HEK293 (cell line): ENCODE results near the gene ERCC3.

Experiments
- CTCF ChIA-PET: fragments of 350-600 bp; formaldehyde crosslinking; extraction: SDS; loops from one replicate; lab custom pipeline; 2021; ENCODE audit warnings: antibody characterized with exemption; lab: Yijun Ruan, JAX
- POLR2A ChIA-PET: fragments of 300-600 bp; formaldehyde crosslinking; extraction: SDS; loops from one replicate; lab custom pipeline; 2020; ENCODE audit warnings: antibody characterized with exemption, inconsistent platforms; lab: Yijun Ruan, JAX
- H3K27ac ChIP-seq: fragments of 200-500 bp; sonication (Bioruptor generic); 2 replicates; pipeline ENCODE4 v1.5.1; 2014; ENCODE audit warnings: low read depth, low read length, control low read depth, inconsistent platforms; ENCODE audit errors: extremely low read depth
- H3K36me3 ChIP-seq, 2 experiments: fragments of 200-500 bp in 1 of 2; sonication (Bioruptor generic) in 1 of 2; 1 replicate in 1 of 2; 2 replicates in 1 of 2; pipeline ENCODE4 v1.5.1; 2014 to 2017; ENCODE audit warnings: inconsistent platforms in 2 of 2, low read length in 2 of 2; ENCODE audit not compliant: control insufficient read depth in 2 of 2, insufficient read depth in 1 of 2
- H3K4me1 ChIP-seq: fragments of 200-500 bp; sonication (Bioruptor generic); 2 replicates; pipeline ENCODE4 v1.5.1; 2014; ENCODE audit warnings: mild to moderate bottlenecking, low read length, inconsistent platforms; ENCODE audit not compliant: control insufficient read depth, insufficient read depth
- H3K4me3 ChIP-seq: 2 replicates; pipeline ENCODE4 v1.5.1; 2011; ENCODE audit warnings: low read depth, mild to moderate bottlenecking, control low read depth, low read length, moderate library complexity
- H3K9me3 ChIP-seq: fragments of 200-500 bp; sonication (Bioruptor generic); 2 replicates; pipeline ENCODE4 v1.5.1; 2014; ENCODE audit warnings: low read depth, low read length, inconsistent platforms; ENCODE audit not compliant: control insufficient read depth, insufficient read depth
- PBX3 ChIP-seq: sonication (generic); formaldehyde crosslinking; IDR thresholded peaks from 2 replicates; pipeline ENCODE4 v1.8.1; 2022; ENCODE audit warnings: mild to moderate bottlenecking, moderate library complexity, missing genetic modification reagents
- PRDM1 ChIP-seq: fragments of 450-650 bp; formaldehyde crosslinking; IDR thresholded peaks from 2 replicates; pipeline ENCODE4; 2016; ENCODE audit warnings: missing biosample characterization, missing genetic modification characterization
- PRDM2 ChIP-seq: fragments of 450-650 bp; formaldehyde crosslinking; IDR thresholded peaks from 2 replicates; pipeline ENCODE4 v1.5.1; 2016; ENCODE audit warnings: missing biosample characterization, missing genetic modification characterization, borderline replicate concordance
- ZBTB49 ChIP-seq: fragments of 450-650 bp; formaldehyde crosslinking; IDR thresholded peaks from 2 replicates; pipeline ENCODE4 v1.5.1; 2016; ENCODE audit warnings: missing biosample characterization, missing genetic modification characterization, low read depth
- ZIC2 ChIP-seq: fragments of 450-650 bp; formaldehyde crosslinking; IDR thresholded peaks from 2 replicates; pipeline ENCODE4 v1.5.1; 2016; ENCODE audit warnings: missing biosample characterization, missing genetic modification characterization
- ZNF214 ChIP-seq: fragments of 450-650 bp; formaldehyde crosslinking; IDR thresholded peaks from 2 replicates; pipeline ENCODE4 v1.5.1; 2017; ENCODE audit warnings: missing biosample characterization, mild to moderate bottlenecking, missing genetic modification characterization, borderline replicate concordance
- ZNF23 ChIP-seq: fragments of 450-650 bp; formaldehyde crosslinking; IDR thresholded peaks from 2 replicates; pipeline ENCODE4 v1.5.1; 2016; ENCODE audit warnings: missing biosample characterization, missing genetic modification characterization, borderline replicate concordance
- ZNF518A ChIP-seq: fragments of 450-650 bp; formaldehyde crosslinking; conservative IDR thresholded peaks from 2 replicates; pipeline ENCODE4 v1.5.1; 2016; ENCODE audit warnings: low read depth, missing biosample characterization, missing genetic modification characterization
- ZNF600 ChIP-seq: fragments of 450-650 bp; formaldehyde crosslinking; IDR thresholded peaks from 2 replicates; pipeline ENCODE4 v1.5.1; 2016; ENCODE audit warnings: missing biosample characterization, missing genetic modification characterization
- ZNF610 ChIP-seq: fragments of 450-650 bp; formaldehyde crosslinking; IDR thresholded peaks from 2 replicates; pipeline ENCODE4 v1.5.1; 2016; ENCODE audit warnings: missing biosample characterization, missing genetic modification characterization, borderline replicate concordance
- ZNF654 ChIP-seq: fragments of 450-650 bp; formaldehyde crosslinking; IDR thresholded peaks from 2 replicates; pipeline ENCODE4 v1.5.1; 2016; ENCODE audit warnings: low read depth, missing biosample characterization, missing genetic modification characterization
- ZSCAN16 ChIP-seq: fragments of 450-650 bp; formaldehyde crosslinking; IDR thresholded peaks from 2 replicates; pipeline ENCODE4 v1.5.1; 2016; ENCODE audit warnings: missing biosample characterization, missing genetic modification characterization

The ERCC3 gene

GRCh38 chr2:127330753-127331152, 36.8 kb upstream of the ERCC3 start (continued):
- TF ChIP-seq ZBTB49 (tag by site-specific recombination): no peak
- no peak for TF ChIP-seq ZNF214

GRCh38 chr2:127326289-127326945, 32.5 kb upstream of the ERCC3 start:
- CTCF ChIA-PET: interaction anchor here (0.6 to 2.6 kb wide), 5 partner anchors 8 to 154 kb away, joined by 3 to 22 read pairs (median 5); no protein-coding TSS in a partner anchor
- Histone ChIP-seq H3K36me3 (peaks cover 35 to 54% of the 10 kb centered on the region in 2 experiments), H3K27ac (no peak overlapping the region), H3K4me3 (no peak overlapping the region), H3K9me3 (no peaks in the 10 kb centered on the region), H3K4me1 (no peaks in the 10 kb centered on the region)
- POLR2A ChIA-PET: no interaction called here
- no peak for TF ChIP-seq ZNF610 (tag by site-specific recombination)
- no peak for TF ChIP-seq ZSCAN16 (tag by site-specific recombination)
- peak; percentile 13; the same call in 1 of the 2 replicates for TF ChIP-seq PRDM1 (tag by site-specific recombination)
- TF ChIP-seq ZNF23 (tag by site-specific recombination): no peak
- TF ChIP-seq ZNF518A: no peak

GRCh38 chr2:127324635-127325034, 30.7 kb upstream of the ERCC3 start:
- peaks cover 48 to 58% of the 10 kb centered on the region in 2 experiments for H3K36me3 ChIP-seq
- TF ChIP-seq ZNF654 (peak; percentile 59), ZNF600 (tag by site-specific recombination) (peak; percentile 59; the same call in 1 of the 2 replicates), ZSCAN16 (tag by site-specific recombination) (no peak)
- no peak overlapping the region for H3K4me3 ChIP-seq
- POLR2A ChIA-PET: no interaction called here
- no peaks in the 10 kb centered on the region for H3K9me3 ChIP-seq
- no peaks in the 10 kb centered on the region for H3K4me1 ChIP-seq
- no peak overlapping the region for H3K27ac ChIP-seq
- CTCF ChIA-PET: interaction anchor here (0.6 to 2.9 kb wide), 24 partner anchors 9 to 326 kb away, joined by 3 to 32 read pairs (median 4); no protein-coding TSS in a partner anchor

- POLR2A ChIA-PET: no interaction called here
- Histone ChIP-seq H3K9me3 (no peaks in the 10 kb centered on the region), H3K27ac (no peak overlapping the region), H3K4me3 (no peak overlapping the region), H3K36me3 (peaks cover 58 to 75% of the 10 kb centered on the region in 2 experiments), H3K4me1 (no peaks in the 10 kb centered on the region)
- CTCF ChIA-PET: interaction anchor here (1.6 to 1.7 kb wide), 2 partner anchors 122 to 158 kb away, joined by 5 to 7 read pairs; no protein-coding TSS in a partner anchor
- no peak for TF ChIP-seq ZIC2
- no peak for TF ChIP-seq PBX3 (CRISPR knock-in tag)
- TF ChIP-seq PRDM2 (tag by site-specific recombination): no peak
Measured at GRCh38 chr2:127321303-127321702, 27.4 kb upstream of the ERCC3 start.
